AG20443 (cell line): ENCODE measurements around the gene ZBED4.
A peak's percentile ranks its signal among the peaks of the same experiment; 100 is the strongest.

ENCODE experiments used
- DNase-seq: peaks from one replicate; pipeline ENCODE4 v3.0.0; 2012; ENCODE audit warnings: low spot score, mixed read lengths

ZBED4 gene

DNA sequence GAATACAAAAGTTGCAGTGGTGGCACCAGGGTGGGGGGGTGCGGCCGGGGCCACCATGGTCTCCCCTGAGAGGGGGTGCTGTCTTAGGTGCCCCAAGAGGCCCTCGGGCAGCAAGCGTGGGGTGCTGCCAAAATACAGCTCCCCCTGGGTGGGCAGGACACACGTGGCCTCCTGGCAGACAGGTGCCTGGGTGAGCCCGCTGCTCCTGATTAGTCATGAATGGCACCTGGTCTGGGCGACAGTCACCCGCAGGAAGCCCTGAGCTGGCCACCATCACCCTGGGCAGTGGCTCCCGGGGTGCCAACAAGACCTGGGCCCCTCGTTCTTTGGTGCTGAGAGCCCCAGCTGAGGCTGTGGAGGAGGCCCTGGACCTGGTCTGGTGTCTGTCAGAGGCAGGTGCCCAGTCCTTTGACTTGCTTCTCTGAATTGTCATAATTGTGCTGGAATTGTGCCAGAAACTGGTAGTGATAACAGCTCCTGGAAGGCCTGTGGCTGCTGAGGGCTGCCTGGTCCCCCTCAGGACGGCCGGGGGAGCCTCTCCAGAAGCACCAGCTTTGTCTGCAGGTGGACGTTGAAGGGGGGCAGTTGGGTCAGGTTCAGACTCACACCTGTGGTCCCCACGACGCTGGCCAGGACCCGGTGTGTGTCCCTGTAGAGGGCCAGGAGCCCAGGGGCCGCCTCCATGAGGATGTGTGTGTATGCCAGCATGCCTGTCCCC is 49.8 kb downstream of the ZBED4 start:
- no peak for DNase-seq

DNA sequence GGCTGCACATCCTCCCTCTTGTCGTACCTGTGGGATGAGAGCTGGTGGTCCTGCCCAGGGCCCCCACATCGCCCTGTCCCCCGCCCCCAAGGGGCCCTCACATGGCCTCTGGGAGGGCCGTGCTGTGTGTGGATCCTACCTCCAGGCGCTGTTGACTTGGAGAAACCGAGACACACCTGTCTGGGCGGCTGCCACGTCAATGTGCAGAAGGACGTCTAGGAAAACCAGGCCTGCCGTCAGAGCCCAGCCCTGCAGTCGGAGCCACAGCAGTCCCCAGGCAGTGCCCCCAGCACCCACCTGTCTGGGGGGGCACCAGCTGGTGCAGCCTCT is 50.4 kb downstream of the ZBED4 start:
- DNase-seq: no peak

- DNase-seq: no peak
Measured at GRCh38 chr22:49905465-49905864, 51.8 kb downstream of the ZBED4 start.

DNA sequence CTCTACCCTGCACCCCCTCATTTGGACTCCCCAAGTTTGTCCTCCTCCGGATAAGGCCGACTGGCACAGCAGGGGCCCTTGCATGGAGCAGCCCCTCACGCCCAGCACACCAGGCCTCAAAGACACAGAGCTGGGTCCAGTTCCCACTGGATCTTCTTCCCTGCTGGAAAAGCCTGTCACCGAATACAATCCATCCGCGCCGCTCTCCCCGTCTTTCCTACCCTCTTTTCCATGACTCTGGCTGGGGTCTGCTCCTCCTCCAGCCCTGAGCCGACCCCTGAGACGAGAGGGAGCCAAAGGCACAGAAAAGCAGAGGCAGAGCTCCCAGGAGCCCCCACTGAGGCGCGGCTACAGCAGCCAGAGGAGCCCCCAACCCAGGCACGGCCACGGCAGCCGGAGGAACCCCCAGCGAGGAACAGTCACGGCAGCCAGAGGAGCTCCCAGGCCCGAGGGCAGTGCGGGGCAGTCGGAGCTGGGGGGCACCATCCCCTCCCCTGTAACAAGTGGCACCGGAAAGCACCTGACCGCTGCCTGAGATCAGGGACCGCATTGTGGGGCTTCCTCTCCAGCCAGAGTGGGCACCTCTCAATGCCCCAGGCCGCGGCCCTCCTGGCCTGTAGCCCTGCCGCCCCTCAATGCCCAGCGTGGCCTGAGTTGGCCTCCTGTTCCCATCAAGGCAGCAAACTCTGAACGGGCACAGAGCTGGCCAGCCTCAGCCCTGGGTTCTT is 52.6 kb downstream of the ZBED4 start:
- no peak for DNase-seq

GRCh38 chr22:49906799-49907290 is 53.2 kb downstream of the ZBED4 start:
- DNase-seq: no peak

DNA sequence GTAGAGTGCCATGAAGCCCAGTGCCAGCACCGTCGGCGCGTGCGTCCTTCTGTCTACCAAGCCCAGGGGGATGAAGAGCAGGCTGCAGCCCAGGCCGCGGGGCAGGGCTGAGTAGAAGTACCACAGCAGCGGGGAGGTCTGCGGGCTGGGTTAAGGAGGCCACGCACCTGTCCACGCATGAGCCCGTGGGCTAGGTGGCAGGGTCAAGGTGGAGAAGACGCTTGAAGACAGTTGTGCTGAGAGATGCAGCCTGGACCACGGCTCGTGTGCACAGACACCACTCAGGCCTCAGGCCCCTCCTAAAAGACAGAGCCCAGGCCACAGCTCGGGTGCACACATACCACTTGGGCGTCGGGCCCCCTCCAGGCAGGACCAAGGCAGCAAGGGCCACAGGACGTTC is 54.2 kb downstream of the ZBED4 start:
- DNase-seq: no peak

DNA sequence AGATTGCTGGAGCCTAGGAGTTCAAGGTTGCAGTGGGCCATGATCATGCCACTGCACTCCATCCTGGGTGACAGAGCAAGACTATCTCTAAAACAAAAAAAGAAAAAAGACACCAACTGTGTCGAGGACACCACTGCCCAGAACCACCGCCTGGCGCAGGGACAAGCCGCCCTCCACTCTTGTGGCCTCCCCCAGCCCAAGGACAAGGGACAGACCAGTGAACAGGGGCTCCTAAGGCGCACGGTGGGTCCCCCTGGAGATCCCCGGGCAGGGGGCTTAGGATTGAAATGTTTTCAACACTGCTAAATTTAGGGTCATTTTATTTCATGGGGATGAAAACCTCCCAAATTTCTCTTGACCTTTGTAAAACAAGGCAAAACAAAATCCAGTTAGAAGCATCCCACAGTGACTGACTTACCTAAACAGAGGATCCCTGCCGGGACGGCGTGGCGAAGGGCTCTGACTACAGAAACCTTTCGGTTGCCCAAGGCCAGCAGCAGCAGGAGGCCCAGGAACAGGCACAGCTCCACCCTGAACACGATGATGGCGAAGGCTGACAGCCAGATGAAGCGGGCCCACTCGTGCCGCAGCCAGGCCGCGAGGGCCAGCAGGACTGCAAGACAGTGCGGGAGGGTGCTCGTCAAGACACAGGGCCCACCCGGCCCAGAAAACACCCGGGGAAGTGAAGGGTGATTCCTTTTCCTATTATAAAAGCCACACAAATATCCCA is 56.0 kb downstream of the ZBED4 start:
- DNase-seq: no peak

- DNase-seq: no peak
Measured at GRCh38 chr22:49910229-49911155, 56.8 kb downstream of the ZBED4 start.

- DNase-seq: no peak
Measured at GRCh38 chr22:49911881-49912625, 58.4 kb downstream of the ZBED4 start.

GRCh38 chr22:49913026-49913425 is 59.4 kb downstream of the ZBED4 start:
- no peak for DNase-seq

DNA sequence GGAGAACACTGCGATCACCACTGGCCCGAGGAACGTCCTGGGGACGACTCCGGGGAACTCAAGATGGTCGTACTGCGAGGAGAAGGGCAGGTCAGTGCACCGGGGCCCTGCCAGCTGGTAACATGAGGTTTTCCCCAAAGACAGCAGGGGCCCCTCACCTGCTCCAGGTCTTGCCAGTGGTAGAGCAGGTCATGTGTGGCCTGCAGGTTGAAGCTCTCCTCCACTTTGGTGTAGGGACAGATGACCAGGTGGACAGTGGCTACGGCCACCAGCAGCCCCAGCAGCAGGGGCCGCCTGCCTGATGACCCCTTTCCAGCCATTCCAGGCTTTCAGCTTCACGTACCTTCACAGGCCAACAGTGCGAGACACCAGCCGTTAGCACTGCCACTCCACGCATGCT is 59.8 kb downstream of the ZBED4 start:
- no peak for DNase-seq

DNA sequence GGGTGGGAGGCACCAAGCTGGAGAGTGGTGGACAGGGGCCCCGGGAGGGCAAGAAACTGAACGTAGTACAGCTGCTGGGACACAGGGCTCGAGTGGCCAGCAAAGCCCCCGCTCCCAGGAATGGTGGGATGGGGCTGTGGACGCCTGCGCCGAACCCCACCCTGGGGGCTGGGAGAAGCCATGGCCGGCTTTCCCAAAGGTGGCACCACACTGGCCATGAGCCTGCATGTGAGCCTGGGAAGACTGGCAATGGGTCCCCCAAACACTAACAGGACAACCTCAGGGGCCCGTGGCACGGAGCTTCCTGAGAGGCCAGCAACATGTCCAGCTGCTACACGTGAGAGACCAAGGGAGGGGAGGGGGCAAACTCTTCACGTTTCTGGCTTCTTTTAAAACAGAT is 60.6 kb downstream of the ZBED4 start:
- no peak for DNase-seq

- no peak for DNase-seq
Measured at GRCh38 chr22:49915610-49916009, 62.0 kb downstream of the ZBED4 start.

DNA sequence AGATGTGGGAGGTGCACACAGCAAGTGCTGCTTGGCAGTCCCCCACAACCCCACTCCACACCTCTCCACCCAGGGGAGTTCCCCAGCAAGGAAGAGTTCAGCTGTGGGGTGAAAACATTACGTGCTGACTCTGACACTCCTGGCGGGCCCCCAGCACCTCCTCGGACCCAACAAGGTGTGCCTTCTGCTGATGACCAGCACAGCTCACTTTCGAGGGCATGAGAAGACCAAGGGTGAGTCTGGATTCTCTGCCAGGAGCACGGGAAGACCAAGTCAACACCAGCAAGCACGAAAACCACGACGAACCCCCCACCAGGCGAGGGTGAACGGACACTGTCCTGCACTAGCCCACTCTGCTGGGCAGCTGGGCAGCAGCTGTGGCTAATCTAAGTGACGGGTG is 63.2 kb downstream of the ZBED4 start:
- DNase-seq: no peak

DNA sequence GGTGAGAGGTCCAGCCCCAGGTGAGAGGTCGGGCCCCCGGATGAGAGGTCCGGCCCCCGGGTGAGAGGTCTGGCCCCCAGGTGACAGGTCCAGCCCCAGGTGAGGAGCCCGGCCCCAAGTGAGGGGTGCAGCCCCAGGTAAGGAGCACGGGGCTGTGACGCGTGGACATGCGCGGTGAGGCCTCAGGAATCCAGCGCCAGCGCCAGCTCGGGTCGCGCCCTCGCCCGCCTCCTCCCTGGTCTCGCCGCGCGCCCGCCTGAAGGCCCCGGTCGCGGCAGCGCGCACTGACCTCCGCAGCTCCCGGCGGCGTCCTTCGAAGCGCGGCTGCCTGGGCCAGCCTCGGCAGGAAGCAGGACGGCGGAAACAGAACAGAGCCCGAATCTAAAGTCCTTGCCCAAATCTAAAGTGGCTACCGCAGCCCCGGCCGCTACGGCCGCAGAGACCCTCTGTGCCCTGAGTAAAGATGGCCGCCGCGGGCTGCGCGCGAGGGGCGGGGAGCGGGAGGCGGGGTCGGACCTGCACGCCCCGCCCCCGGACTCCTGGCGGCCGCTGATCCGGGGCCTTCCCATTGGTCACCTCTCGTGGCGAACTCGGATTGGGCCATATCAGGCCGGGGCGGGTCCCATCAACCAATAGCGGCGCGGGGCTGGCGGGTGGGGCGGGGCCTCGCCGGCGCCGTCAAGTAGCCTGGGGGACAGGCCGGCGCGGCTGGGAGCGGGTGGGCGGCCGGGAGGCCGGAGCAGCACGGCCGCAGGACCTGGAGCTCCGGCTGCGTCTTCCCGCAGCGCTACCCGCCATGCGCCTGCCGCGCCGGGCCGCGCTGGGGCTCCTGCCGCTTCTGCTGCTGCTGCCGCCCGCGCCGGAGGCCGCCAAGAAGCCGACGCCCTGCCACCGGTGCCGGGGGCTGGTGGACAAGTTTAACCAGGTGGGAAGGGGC is 64.6 kb downstream of the ZBED4 start, which contains the start of the genes ALG12 and CRELD2:
Gene ALG12 (minus strand): TSS at position 465 of the 937 bp plus-strand sequence. CDS start 4,673 bp downstream, outside the sequence.
Gene CRELD2 (plus strand): TSS at position 661 of the 937 bp plus-strand sequence. CDS start 136 bp downstream, at position 797.
- DNase-seq: peak; percentile 99

DNA sequence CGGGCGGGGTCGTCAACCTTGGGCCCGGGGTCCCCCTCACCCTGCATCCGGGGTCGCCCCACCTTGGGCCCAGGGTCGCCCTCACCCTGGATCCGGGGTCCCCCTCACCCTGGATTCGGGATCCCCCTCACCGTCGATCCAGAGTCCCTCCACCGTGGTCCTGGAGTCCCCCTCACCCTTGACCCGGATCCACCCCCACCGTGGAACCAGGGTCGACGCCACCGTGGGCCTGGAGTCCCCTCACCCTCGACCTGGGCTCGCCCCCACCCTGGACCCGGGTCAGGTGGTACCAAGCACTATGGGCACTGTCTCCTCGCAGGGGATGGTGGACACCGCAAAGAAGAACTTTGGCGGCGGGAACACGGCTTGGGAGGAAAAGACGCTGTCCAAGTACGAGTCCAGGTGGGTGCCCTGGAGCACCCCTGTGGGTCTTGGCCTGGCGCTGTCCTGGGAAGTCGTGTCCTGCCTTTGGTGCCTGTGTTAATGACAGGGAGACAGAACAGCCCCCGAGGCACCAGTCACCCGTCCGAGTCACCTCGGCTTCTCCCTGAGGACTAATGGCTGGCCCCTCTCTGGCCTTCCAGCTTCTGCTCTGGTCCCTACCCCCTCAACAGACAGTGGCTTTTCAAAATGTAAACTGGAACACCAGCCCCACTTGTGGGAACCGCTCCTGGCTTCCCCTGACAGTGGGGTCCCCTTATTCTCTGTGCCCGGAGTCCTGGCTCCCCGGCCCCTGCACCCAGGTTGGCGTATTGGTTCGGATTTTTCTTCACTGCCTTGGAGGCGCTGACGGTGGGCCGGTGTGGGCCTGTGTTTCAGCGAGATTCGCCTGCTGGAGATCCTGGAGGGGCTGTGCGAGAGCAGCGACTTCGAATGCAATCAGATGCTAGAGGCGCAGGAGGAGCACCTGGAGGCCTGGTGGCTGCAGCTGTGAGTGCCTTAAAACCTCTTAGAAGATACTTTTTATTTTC is 65.6 kb downstream of the ZBED4 start:
- no peak for DNase-seq

GRCh38 chr22:49920859-49921258 is 67.2 kb downstream of the ZBED4 start:
- no peak for DNase-seq

- DNase-seq: no peak
Measured at GRCh38 chr22:49921508-49922278, 68.0 kb downstream of the ZBED4 start.
